ENCODE results near the gene SRGAP3. TPM values are rescaled to one million over a fixed set of nuclear protein-coding genes. Genes with fewer than 3 reads are reported as not detected.
A peak's percentile ranks its signal among the peaks of the same experiment; 100 is the strongest.

Gene SRGAP3
- total RNA-seq, 6 experiments from 2014 or later, result 1.8 to 5.2 (median 3.1) TPM

GRCh38 chr3:9056581-9056980, 192.9 kb downstream of the SRGAP3 start:
- Histone ChIP-seq H3K36me3 (no peaks in the 10 kb centered on the region), H3K27me3 (no peaks in the 10 kb centered on the region), H3K4me3 (no peak overlapping the region), H3K9me3 (no peaks in the 10 kb centered on the region), H3K27ac (no peak overlapping the region), H3K4me1 (no peaks in the 10 kb centered on the region)
- intact Hi-C loops (cut with DNase I), result no loop called here
- TF ChIP-seq, protein P1, sequence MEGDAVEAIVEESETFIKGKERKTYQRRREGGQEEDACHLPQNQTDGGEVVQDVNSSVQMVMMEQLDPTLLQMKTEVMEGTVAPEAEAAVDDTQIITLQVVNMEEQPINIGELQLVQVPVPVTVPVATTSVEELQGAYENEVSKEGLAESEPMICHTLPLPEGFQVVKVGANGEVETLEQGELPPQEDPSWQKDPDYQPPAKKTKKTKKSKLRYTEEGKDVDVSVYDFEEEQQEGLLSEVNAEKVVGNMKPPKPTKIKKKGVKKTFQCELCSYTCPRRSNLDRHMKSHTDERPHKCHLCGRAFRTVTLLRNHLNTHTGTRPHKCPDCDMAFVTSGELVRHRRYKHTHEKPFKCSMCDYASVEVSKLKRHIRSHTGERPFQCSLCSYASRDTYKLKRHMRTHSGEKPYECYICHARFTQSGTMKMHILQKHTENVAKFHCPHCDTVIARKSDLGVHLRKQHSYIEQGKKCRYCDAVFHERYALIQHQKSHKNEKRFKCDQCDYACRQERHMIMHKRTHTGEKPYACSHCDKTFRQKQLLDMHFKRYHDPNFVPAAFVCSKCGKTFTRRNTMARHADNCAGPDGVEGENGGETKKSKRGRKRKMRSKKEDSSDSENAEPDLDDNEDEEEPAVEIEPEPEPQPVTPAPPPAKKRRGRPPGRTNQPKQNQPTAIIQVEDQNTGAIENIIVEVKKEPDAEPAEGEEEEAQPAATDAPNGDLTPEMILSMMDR (IDR thresholded peaks at IDR 0.05), result no peak
- TF ChIP-seq POLR2A (IDR thresholded peaks at IDR 0.05), result no peak
- DNase-seq (no peak), ATAC-seq (no peak)
- 0% methylated on average over 1 of the region's 5 CpGs for WGBS (ENCODE audit: insufficient coverage, low coverage, low lambda C conversion rate, missing lambda C conversion rate)

DNA sequence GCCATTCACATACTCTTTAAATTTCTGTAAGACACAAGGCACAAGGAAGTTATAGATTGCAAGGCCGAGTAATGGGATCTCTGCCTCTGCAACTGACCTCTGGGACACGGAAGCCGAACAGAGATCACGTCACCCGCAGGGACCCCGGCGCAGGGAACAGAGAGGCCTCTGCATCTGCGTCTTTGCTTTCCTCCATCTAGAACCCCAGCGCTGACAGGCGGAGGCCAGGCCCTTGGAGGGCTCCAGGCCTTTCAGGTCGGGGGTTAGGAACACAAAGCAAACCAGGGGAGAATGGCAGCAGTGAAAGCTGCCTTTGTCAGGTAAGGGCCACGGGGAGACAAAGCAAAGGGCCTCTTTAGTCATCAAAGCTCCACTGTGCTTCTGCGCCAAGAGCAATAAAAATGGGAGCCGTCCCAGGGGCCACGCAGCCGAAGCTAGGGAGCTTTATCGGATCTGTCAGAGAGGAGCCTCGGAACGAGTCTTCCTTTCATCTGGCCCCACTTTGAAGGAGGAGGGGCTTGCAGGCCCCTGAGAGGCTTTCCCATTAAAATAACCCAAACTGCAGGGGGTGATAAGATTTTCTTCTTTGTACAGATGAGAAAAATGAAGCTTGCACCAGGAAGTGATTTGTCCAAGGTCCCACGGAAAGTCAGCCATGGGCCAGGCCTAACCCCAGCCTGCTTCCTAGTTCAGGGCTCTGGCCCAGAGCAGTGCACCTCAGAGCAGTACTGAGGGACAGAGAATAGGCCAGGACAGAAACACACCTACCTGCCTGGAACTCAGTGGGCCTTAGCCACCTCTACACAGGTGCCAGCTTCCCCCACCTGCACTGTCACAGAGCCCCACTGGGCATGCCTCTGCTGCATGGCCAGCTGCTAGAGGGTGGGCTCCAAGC, 201.7 kb downstream of the SRGAP3 start:
- DNase-seq, result no peak
- TF ChIP-seq, protein P1 (IDR thresholded peaks at IDR 0.05), result no peak
- TF ChIP-seq POLR2A (IDR thresholded peaks at IDR 0.05), result no peak
- no peaks in the 10 kb centered on the region for H3K27me3 ChIP-seq
- 93% methylated on average over 3 of the region's 20 CpGs for WGBS (ENCODE audit: insufficient coverage, low coverage, low lambda C conversion rate, missing lambda C conversion rate)
- H3K9me3 ChIP-seq, result no peaks in the 10 kb centered on the region
- no peak overlapping the region for H3K4me3 ChIP-seq
- ATAC-seq, result peak in 1 of 4 donors; percentile 25
- intact Hi-C loops (cut with DNase I), result no loop called here
- H3K36me3 ChIP-seq, result no peaks in the 10 kb centered on the region
- no peak overlapping the region for H3K27ac ChIP-seq
- no peaks in the 10 kb centered on the region for H3K4me1 ChIP-seq

- H3K9me3 ChIP-seq, result no peaks in the 10 kb centered on the region
- no peaks in the 10 kb centered on the region for H3K36me3 ChIP-seq
- DNase-seq, result no peak
- TF ChIP-seq, protein P1 (IDR thresholded peaks at IDR 0.05), result no peak
- TF ChIP-seq POLR2A (IDR thresholded peaks at IDR 0.05), result no peak
- no peak overlapping the region for H3K27ac ChIP-seq
- intact Hi-C loops (cut with DNase I), result no loop called here
- no peaks in the 10 kb centered on the region for H3K4me1 ChIP-seq
- H3K27me3 ChIP-seq, result no peaks in the 10 kb centered on the region
- H3K4me3 ChIP-seq, result no peak overlapping the region
- no peak for ATAC-seq
- WGBS (ENCODE audit: insufficient coverage, low coverage, low lambda C conversion rate, missing lambda C conversion rate), result 86% methylated on average over 6 of the region's 7 CpGs
Observed at GRCh38 chr3:9045371-9045770, 204.1 kb downstream of the SRGAP3 start.

DNA sequence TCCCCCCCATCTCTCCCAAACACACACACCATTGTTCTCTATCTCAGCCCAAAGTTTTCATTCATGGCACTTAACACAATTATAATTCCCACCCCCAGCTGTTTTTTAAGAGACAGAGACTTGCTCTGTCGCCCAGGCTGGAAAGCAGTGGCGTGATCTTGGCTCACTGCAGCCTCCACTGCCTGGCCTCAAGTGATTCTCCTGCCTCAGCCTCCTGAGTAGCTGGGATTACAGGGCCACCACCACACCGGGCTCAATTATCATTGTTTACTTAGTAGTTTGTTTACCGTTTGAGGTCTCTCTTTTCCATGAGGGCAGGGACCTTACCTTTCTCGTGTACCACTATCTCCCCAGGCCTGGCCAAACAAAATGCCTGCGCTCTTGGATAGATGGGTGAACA, 206.4 kb downstream of the SRGAP3 start:
- no peak for ATAC-seq
- WGBS (ENCODE audit: insufficient coverage, low coverage, low lambda C conversion rate, missing lambda C conversion rate), result 43% methylated on average over 3 of the region's 6 CpGs
- TF ChIP-seq, protein P1 (IDR thresholded peaks at IDR 0.05), result no peak
- no peak for TF ChIP-seq POLR2A (IDR thresholded peaks at IDR 0.05)

More for the DNA sequence above, 206.4 kb downstream of the SRGAP3 start:
- DNase-seq, result no peak
- Histone ChIP-seq H3K27ac (no peak overlapping the region), H3K9me3 (no peaks in the 10 kb centered on the region), H3K27me3 (no peaks in the 10 kb centered on the region), H3K4me1 (no peaks in the 10 kb centered on the region), H3K4me3 (no peak overlapping the region), H3K36me3 (no peaks in the 10 kb centered on the region)
- intact Hi-C loops (cut with DNase I), result no loop called here
